HepG2 (cell line): ENCODE results near the gene IGDCC3. TPM values are rescaled to one million over a fixed set of nuclear protein-coding genes. Genes with fewer than 3 reads are reported as not detected.

Source experiments
- ATAC-seq: fragments of 200-7000 bp; cut with Tn5 transposase; 3 replicates; pipeline ENCODE4 v1.9.1; 2020; ENCODE audit warnings: mild to moderate bottlenecking, moderate library complexity
- BruUV-seq: library from RNA; stranded (reverse); fragments of 400-500 nt; replicated peaks from 2 replicates; lab custom pipeline; 2021; lab: Mats Ljungman, UMichigan
- CTCF ChIA-PET: fragments of 300-600 bp; formaldehyde crosslinking; extraction: SDS; loops from one replicate; lab custom pipeline; 2021; ENCODE audit warnings: low total read pairs, inconsistent platforms, low intra/inter-chr PET ratio; lab: Yijun Ruan, JAX
- POLR2A ChIA-PET: fragments of 350-600 bp; sonication (Branson Sonifier 250); formaldehyde crosslinking; loops from one replicate; lab custom pipeline; 2020; ENCODE audit warnings: antibody characterized with exemption, inconsistent platforms; lab: Yijun Ruan, JAX
- DNase-seq: peaks from one replicate; pipeline ENCODE4 v3.0.0-alpha.2; 2015; ENCODE audit warnings: low spot score
- FAIRE-seq: peaks from 3 replicates; lab custom pipeline; 2011; peaks lifted over from hg19 to GRCh38; lab: Jason Lieb, UNC
- H2AFZ ChIP-seq: one replicate; pipeline ENCODE4 v1.6.1; 2011; ENCODE audit warnings: low read length, inconsistent platforms
- H3K27ac ChIP-seq: fragments of 300-600 bp; 3 replicates; pipeline ENCODE4 v1.8.0; 2011; ENCODE audit warnings: mixed run types, mild to moderate bottlenecking, mixed read lengths, low read length, inconsistent platforms; ENCODE audit not compliant: insufficient read depth; ENCODE audit errors: extremely low read length
- H3K27me3 ChIP-seq, 2 experiments: fragments of 200-600 bp in 1 of 2; 2 replicates in 1 of 2; 3 replicates in 1 of 2; pipeline versions ENCODE4 v1.6.0 to v1.8.0; 2011; ENCODE audit warnings: low read length in 2 of 2, mild to moderate bottlenecking in 2 of 2, moderate library complexity in 2 of 2, inconsistent platforms in 1 of 2; ENCODE audit not compliant: insufficient read depth in 2 of 2, control insufficient read depth in 1 of 2
- H3K36me3 ChIP-seq, 2 experiments: fragments of 200-600 bp in 1 of 2; replicated peaks in 1 of 2; 2 replicates in 1 of 2; 3 replicates in 1 of 2; pipeline versions ENCODE4 v1.5.1 to v1.8.0; 2011; ENCODE audit warnings: low read length in 2 of 2, inconsistent platforms in 1 of 2; ENCODE audit not compliant: insufficient read depth in 2 of 2, control insufficient read depth in 1 of 2
- H3K4me1 ChIP-seq: 2 replicates; pipeline ENCODE4 v1.5.1; 2012; ENCODE audit warnings: low read length, inconsistent platforms; ENCODE audit not compliant: insufficient read depth
- H3K4me2 ChIP-seq: 2 replicates; pipeline ENCODE4 v1.6.0; 2011; ENCODE audit warnings: low read depth, low read length, inconsistent platforms
- H3K4me3 ChIP-seq, 3 experiments: fragments of 200-600 bp in 1 of 3; sonication (generic), shearing (Covaris generic) in 1 of 3; replicated peaks in 1 of 3; 2 replicates each; pipeline ENCODE4 v1.5.1; 2011 to 2016; ENCODE audit warnings: low read length in 3 of 3, inconsistent platforms in 2 of 3, low read depth in 2 of 3, mild to moderate bottlenecking in 2 of 3, control low read depth in 1 of 3, mixed read lengths in 1 of 3; ENCODE audit not compliant: insufficient read depth in 1 of 3
- H3K79me2 ChIP-seq: one replicate; pipeline ENCODE4 v1.6.1; 2011; ENCODE audit warnings: low read length, inconsistent platforms; ENCODE audit not compliant: insufficient read depth
- H3K9ac ChIP-seq: 2 replicates; pipeline ENCODE4 v1.6.0; 2011; ENCODE audit warnings: mild to moderate bottlenecking, low read depth, low read length, inconsistent platforms; ENCODE audit not compliant: insufficient read depth
- H3K9me3 ChIP-seq: 2 replicates; pipeline ENCODE4 v1.5.1; 2012; ENCODE audit warnings: mild to moderate bottlenecking, low read length
- H4K20me1 ChIP-seq: 2 replicates; pipeline ENCODE4 v1.6.0; 2011; ENCODE audit warnings: inconsistent platforms, mild to moderate bottlenecking, low read length, moderate library complexity; ENCODE audit not compliant: insufficient read depth
- AHR ChIP-seq: IDR thresholded peaks from 2 replicates; pipeline ENCODE4 v1.6.1; 2018; ENCODE audit warnings: missing genetic modification reagents, missing compliant biosample characterization
- CCAR2 ChIP-seq: fragments of 200-400 bp; formaldehyde crosslinking; optimal IDR thresholded peaks from 2 replicates; pipeline ENCODE3; 2018; ENCODE audit warnings: low read depth, mild to moderate bottlenecking, low read length, moderate library complexity
- KLF6 ChIP-seq: IDR thresholded peaks from 2 replicates; pipeline ENCODE4 v1.8.0; 2016; ENCODE audit warnings: missing biosample characterization, missing genetic modification reagents
- SALL1 ChIP-seq: sonication (generic); formaldehyde crosslinking; IDR thresholded peaks from 2 replicates; pipeline ENCODE4 v1.8.0; 2022; ENCODE audit warnings: mild to moderate bottlenecking, missing genetic modification reagents
- TBX2 ChIP-seq: sonication (generic); formaldehyde crosslinking; IDR thresholded peaks from 2 replicates; pipeline ENCODE4 v1.5.0; 2020; ENCODE audit warnings: missing genetic modification reagents, mild to moderate bottlenecking, borderline replicate concordance
- ZNF205 ChIP-seq: IDR thresholded peaks from 2 replicates; pipeline ENCODE4 v1.6.1; 2018; ENCODE audit warnings: missing biosample characterization, missing genetic modification reagents
- ZNF670 ChIP-seq: sonication (generic); formaldehyde crosslinking; IDR thresholded peaks from 2 replicates; pipeline ENCODE4 v1.8.0; 2022; ENCODE audit warnings: mild to moderate bottlenecking, missing genetic modification reagents, borderline replicate concordance
- ZSCAN22 ChIP-seq: sonication (generic); formaldehyde crosslinking; IDR thresholded peaks from 2 replicates; pipeline ENCODE4 v1.4.0; 2020; ENCODE audit warnings: mild to moderate bottlenecking, missing genetic modification reagents
- WGBS: methylation state at CpG from one replicate; pipeline ENCODE4 v1.1.6; 2017; ENCODE audit warnings: low lambda C conversion rate; 5-methylcytosine and 5-hydroxymethylcytosine counted together
- in situ Hi-C: cut with HindIII; loops from 2 replicates; pipeline ENCODE4 v1.10.0; 2017; ENCODE audit warnings: low pct_unique_long_range_greater_than_20kb; ENCODE audit not compliant: extremely low pct_ligation_motif_present
- intact Hi-C: fragments of 100-400 bp; cut with micrococcal nuclease; formaldehyde crosslinking; loops from one replicate; pipeline ENCODE4 v1.10.0; 2022; ENCODE audit not compliant: unreplicated experiment
- polyA plus RNA-seq, 8 experiments: library from polyadenylated mRNA; depleted of rRNA in 3 of 8; stranded (reverse) in 7 of 8; unstranded in 1 of 8; fragments of >200 nt; fragmentation: Illumina TruSeq in 4 of 8; extraction: Trizol in 4 of 8; gene quantifications; 2 replicates each; pipeline versions ENCODE4 v1.2.1 to v1.2.3, GENCODE V29; 2011 to 2016; ENCODE audit warnings: low read depth in 4 of 8, missing spikeins in 1 of 8, mixed read lengths in 1 of 8; ENCODE audit not compliant: insufficient read depth in 1 of 8
- total RNA-seq, 5 experiments: library from RNA; depleted of rRNA; stranded (reverse); fragments of >200 nt; fragmentation: Illumina TruSeq; extraction: Trizol; gene quantifications; 2 replicates each; pipeline ENCODE4 v1.2.3, GENCODE V29; 2016; ENCODE audit warnings: low read depth in 1 of 5
- TF ChIP-seq, protein P1 (sequence below): sonication (generic); formaldehyde crosslinking; IDR thresholded peaks from 2 replicates; pipeline ENCODE4 v1.4.0; 2020; ENCODE audit warnings: missing genetic modification reagents
- TF ChIP-seq, protein P2 (sequence below): sonication (generic); formaldehyde crosslinking; IDR thresholded peaks from 2 replicates; pipeline ENCODE4 v1.4.0; 2020; ENCODE audit warnings: mild to moderate bottlenecking, low read depth, missing genetic modification reagents
- TF ChIP-seq, protein P3 (sequence below): sonication (generic); formaldehyde crosslinking; IDR thresholded peaks from 2 replicates; pipeline ENCODE4 v1.5.1; 2020; ENCODE audit warnings: missing genetic modification reagents, mild to moderate bottlenecking, borderline replicate concordance
- TF ChIP-seq, protein P4 (sequence below): IDR thresholded peaks from 2 replicates; pipeline ENCODE4 v1.6.1; 2016; ENCODE audit warnings: missing compliant biosample characterization, missing genetic modification reagents, borderline replicate concordance

The IGDCC3 gene
- total and polyA plus RNA-seq, 2 of the 13 experiments (the other 11 are each of a cell fraction or from before 2014, with no cell fraction given) = 30.1 to 51.8 TPM

DNA sequence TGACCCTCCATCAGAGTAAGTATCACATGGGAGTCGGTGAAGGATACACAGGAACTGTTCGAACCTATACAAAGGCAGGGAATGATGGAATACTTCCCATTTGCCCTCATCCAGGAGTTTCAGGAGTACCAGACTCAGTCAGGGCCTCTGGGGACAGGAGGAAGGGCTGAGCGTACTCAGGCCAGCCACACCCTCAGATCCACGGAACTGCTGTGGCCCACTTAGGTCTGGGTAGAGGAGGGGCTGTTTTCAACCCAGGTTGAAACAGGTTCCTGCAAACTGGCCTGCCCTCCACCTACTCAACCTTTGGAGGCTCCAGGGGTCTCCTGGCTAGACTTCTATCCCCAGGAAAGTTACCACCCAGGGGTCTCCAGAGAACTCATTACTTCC lies 6.7 kb upstream of the IGDCC3 start (continued):
- no peak for TF ChIP-seq CCAR2

DNA sequence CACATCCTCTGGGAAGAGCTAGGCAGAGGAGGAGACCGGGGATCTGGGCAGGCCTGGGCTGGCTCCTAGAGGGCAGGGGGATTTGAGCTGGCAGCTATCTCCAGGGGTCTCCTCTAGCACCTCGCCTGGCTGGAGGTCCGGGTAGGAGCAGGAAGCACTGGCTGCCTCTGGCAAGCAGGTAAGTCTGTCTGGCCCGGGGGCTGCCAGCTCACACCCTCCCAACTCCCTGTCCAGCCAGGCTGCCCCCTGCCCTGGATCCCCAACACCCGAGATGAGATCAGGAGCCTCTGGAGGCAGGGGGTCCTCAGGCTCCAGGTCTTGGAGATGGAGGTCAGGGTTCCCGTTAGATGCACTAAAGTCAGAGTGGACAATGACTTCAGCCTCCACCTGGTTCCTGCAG lies 6.2 kb upstream of the IGDCC3 start:
- no TSS peak for BruUV-seq
- Histone ChIP-seq H4K20me1 (no peaks in the 10 kb centered on the region), H3K9me3 (no peaks in the 10 kb centered on the region), H3K36me3 (no peaks in the 10 kb centered on the region), H3K27ac (peak overlapping the region; percentile 71)
- POLR2A ChIA-PET = interaction anchor here (1.8 to 2.4 kb wide), 2 partner anchors 16 to 79 kb away, joined by 7 to 9 read pairs; partner anchors contain the start of gene RNU5B-1
- CTCF ChIA-PET = interaction anchor here (1.4 to 4.3 kb wide), 2 partner anchors 17 to 65 kb away, joined by 5 to 93 read pairs; no protein-coding TSS in a partner anchor
- TF ChIP-seq ZSCAN22 (CRISPR knock-in tag) (no peak), KLF6 (CRISPR knock-in tag) (no peak), TBX2 (no peak; the same call in 1 of the 2 replicates), ZNF670 (CRISPR knock-in tag) (no peak), ZNF205 (CRISPR knock-in tag) (no peak), SALL1 (CRISPR knock-in tag) (no peak), AHR (no peak)
- TF ChIP-seq, protein P1, sequence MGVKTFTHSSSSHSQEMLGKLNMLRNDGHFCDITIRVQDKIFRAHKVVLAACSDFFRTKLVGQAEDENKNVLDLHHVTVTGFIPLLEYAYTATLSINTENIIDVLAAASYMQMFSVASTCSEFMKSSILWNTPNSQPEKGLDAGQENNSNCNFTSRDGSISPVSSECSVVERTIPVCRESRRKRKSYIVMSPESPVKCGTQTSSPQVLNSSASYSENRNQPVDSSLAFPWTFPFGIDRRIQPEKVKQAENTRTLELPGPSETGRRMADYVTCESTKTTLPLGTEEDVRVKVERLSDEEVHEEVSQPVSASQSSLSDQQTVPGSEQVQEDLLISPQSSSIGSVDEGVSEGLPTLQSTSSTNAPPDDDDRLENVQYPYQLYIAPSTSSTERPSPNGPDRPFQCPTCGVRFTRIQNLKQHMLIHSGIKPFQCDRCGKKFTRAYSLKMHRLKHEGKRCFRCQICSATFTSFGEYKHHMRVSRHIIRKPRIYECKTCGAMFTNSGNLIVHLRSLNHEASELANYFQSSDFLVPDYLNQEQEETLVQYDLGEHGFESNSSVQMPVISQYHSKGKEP = no peak
- TF ChIP-seq, protein P2, sequence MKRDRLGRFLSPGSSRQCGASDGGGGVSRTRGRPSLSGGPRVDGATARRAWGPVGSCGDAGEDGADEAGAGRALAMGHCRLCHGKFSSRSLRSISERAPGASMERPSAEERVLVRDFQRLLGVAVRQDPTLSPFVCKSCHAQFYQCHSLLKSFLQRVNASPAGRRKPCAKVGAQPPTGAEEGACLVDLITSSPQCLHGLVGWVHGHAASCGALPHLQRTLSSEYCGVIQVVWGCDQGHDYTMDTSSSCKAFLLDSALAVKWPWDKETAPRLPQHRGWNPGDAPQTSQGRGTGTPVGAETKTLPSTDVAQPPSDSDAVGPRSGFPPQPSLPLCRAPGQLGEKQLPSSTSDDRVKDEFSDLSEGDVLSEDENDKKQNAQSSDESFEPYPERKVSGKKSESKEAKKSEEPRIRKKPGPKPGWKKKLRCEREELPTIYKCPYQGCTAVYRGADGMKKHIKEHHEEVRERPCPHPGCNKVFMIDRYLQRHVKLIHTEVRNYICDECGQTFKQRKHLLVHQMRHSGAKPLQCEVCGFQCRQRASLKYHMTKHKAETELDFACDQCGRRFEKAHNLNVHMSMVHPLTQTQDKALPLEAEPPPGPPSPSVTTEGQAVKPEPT (CRISPR knock-in tag) = no peak
- TF ChIP-seq, protein P3, sequence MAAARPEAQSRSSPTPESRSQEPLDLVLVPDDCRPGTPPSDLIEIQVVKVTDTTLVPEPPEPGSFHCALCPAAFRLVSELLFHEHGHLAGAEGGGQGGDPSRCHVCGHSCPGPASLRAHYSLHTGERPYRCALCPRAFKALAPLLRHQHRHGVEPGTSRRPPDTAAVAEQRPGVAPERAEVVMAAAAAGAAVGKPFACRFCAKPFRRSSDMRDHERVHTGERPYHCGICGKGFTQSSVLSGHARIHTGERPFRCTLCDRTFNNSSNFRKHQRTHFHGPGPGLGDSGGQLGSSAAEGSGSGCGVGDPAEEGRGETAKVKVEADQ (CRISPR knock-in tag) = no peak
- TF ChIP-seq, protein P4, sequence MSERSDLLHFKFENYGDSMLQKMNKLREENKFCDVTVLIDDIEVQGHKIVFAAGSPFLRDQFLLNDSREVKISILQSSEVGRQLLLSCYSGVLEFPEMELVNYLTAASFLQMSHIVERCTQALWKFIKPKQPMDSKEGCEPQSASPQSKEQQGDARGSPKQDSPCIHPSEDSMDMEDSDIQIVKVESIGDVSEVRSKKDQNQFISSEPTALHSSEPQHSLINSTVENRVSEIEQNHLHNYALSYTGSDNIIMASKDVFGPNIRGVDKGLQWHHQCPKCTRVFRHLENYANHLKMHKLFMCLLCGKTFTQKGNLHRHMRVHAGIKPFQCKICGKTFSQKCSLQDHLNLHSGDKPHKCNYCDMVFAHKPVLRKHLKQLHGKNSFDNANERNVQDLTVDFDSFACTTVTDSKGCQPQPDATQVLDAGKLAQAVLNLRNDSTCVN (CRISPR knock-in tag) = no peak
- TF ChIP-seq, all 625 proteins: peak for 0
- H2AFZ ChIP-seq = peak overlapping the region; percentile 64
- peak overlapping the region; percentile 44 to 80 (median 58) for H3K4me3 ChIP-seq
- ATAC-seq (no peak), FAIRE-seq (no peak), DNase-seq (no peak)
- intact Hi-C loops (loop anchor here (10.0 kb wide), 1 partner anchor 199 kb away; the partner anchor contains the start of gene CLPX), in situ Hi-C loops (loop anchor here (5.0 to 10.0 kb wide), 2 partner anchors 62 to 199 kb away; partner anchors contain the start of gene CLPX)
- peaks cover 49% of the 10 kb centered on the region for H3K4me1 ChIP-seq
- H3K79me2 ChIP-seq = no peaks in the 10 kb centered on the region
- peak overlapping the region; percentile 64 for H3K9ac ChIP-seq
- H3K27me3 ChIP-seq = peaks cover 0 to under 1% of the 10 kb centered on the region in 2 experiments; a peak in 1 of 5 replicates
- peak overlapping the region; percentile 95 for H3K4me2 ChIP-seq
- 50% methylated on average over 1 of the region's 6 CpGs for WGBS
